ENCODE measurements around the gene ZEB2. TPM values are rescaled to one million over a fixed set of nuclear protein-coding genes. Genes with fewer than 3 reads are reported as not detected.
A peak's percentile ranks its signal among the peaks of the same experiment; 100 is the strongest.

ZEB2 gene
- total RNA-seq, 3 donors from 2014 or later, result 53.7 to 225 (median 83.2) TPM

DNA sequence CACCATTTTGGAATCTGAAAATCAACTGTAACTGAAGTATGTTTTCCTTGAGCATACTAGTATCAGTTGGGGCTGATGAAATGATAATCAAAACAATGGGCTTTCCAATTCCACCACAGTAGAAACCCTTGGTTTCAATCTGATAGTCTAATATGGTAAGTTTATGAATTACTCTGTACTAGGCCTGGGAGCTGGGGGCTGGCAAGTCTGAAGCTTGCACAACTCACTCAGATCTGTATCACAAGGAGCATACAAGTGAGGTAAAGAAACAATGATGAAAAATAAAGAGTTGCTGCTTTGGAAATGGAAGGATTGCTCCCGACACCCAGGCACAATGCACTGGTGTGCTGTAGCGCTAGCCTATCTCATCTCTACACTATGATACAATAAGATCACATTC is 19.4 kb downstream of the ZEB2 start:
- Histone ChIP-seq H3K4me1 (no peaks in the 10 kb centered on the region), H3K27me3 (no peaks in the 10 kb centered on the region), H3K36me3 (no peaks in the 10 kb centered on the region), H3K9me3 (no peaks in the 10 kb centered on the region), H3K4me3 (no peak overlapping the region), H3K27ac (peak overlapping the region in 1 of 2 donors; percentile 13)
- intact Hi-C loops (cut with DNase I; ENCODE audit: low total_unique reads), result no loop called here
- DNase-seq (ENCODE audit: low spot score in 2 of 2), result no peak
- TF ChIP-seq, protein P1, sequence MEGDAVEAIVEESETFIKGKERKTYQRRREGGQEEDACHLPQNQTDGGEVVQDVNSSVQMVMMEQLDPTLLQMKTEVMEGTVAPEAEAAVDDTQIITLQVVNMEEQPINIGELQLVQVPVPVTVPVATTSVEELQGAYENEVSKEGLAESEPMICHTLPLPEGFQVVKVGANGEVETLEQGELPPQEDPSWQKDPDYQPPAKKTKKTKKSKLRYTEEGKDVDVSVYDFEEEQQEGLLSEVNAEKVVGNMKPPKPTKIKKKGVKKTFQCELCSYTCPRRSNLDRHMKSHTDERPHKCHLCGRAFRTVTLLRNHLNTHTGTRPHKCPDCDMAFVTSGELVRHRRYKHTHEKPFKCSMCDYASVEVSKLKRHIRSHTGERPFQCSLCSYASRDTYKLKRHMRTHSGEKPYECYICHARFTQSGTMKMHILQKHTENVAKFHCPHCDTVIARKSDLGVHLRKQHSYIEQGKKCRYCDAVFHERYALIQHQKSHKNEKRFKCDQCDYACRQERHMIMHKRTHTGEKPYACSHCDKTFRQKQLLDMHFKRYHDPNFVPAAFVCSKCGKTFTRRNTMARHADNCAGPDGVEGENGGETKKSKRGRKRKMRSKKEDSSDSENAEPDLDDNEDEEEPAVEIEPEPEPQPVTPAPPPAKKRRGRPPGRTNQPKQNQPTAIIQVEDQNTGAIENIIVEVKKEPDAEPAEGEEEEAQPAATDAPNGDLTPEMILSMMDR (IDR thresholded peaks at IDR 0.05), result no peak
- TF ChIP-seq POLR2AphosphoS5 (IDR thresholded peaks at IDR 0.05), result no peak
- TF ChIP-seq POLR2A (IDR thresholded peaks at IDR 0.05), result no peak

DNA sequence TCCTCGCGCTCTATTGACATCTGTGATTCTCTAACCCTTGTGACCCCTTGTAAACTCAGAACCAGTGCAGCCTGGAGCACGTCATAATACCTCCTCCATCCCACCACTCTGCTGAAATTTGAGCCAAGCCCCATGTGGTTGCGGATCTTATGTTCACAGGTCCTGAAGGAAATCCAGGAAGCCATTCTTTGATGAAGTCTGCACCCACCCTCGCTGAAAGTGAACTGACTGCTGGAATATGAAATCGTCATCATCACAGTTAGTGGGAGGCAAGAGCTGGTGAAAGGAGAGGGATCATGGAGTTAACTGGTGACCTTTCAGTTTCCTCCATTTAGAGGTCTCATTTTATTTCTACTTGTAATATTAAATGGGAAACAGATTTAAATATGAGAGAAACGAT is 21.6 kb downstream of the ZEB2 start:
- no peak for TF ChIP-seq POLR2A (IDR thresholded peaks at IDR 0.05)
- no peak for TF ChIP-seq POLR2AphosphoS5 (IDR thresholded peaks at IDR 0.05)
- TF ChIP-seq, protein P1 (IDR thresholded peaks at IDR 0.05), result no peak
- Histone ChIP-seq H3K27me3 (no peaks in the 10 kb centered on the region), H3K27ac (no peak overlapping the region), H3K4me3 (no peak overlapping the region), H3K36me3 (no peaks in the 10 kb centered on the region), H3K9me3 (no peaks in the 10 kb centered on the region), H3K4me1 (no peaks in the 10 kb centered on the region)
- no peak for DNase-seq (ENCODE audit: low spot score in 2 of 2)
- intact Hi-C loops (cut with DNase I; ENCODE audit: low total_unique reads), result no loop called here

DNA sequence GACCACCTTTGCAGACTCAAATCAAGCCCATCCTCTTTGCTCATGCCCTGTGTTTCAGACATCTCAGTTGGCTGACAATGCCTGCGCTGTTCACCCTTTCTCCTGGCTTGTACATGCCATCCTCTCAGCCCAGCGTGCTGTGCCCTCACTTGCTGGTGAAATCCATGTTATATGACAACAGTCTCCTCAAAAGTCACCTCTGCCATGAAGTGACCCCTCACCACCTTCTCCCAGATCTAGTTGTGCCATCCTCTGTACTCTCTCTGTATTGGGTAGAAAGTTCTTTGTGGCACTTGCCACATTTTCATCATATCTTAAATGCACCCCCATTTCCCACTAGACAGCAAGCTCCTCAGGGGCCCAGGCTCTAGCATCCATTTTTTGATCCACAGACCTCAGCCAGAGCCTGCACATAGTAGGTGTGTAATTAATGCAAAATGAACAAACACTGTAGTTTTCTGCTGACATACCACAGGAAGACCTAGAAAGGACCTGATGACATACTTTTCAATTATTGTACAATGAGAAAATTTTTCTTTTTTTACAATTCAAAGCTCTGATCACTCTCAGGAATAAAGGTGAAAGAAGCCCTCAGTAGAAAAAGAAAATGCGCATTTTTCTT is 22.8 kb downstream of the ZEB2 start:
- intact Hi-C loops (cut with DNase I; ENCODE audit: low total_unique reads), result no loop called here
- Histone ChIP-seq H3K4me3 (no peak overlapping the region), H3K27me3 (no peaks in the 10 kb centered on the region), H3K36me3 (no peaks in the 10 kb centered on the region), H3K9me3 (no peaks in the 10 kb centered on the region), H3K4me1 (no peaks in the 10 kb centered on the region), H3K27ac (peak overlapping the region in 1 of 2 donors; percentile 27)
- DNase-seq (ENCODE audit: low spot score in 2 of 2), result no peak
- TF ChIP-seq POLR2AphosphoS5 (IDR thresholded peaks at IDR 0.05), result no peak
- TF ChIP-seq, protein P1 (IDR thresholded peaks at IDR 0.05), result no peak
- no peak for TF ChIP-seq POLR2A (IDR thresholded peaks at IDR 0.05)

DNA sequence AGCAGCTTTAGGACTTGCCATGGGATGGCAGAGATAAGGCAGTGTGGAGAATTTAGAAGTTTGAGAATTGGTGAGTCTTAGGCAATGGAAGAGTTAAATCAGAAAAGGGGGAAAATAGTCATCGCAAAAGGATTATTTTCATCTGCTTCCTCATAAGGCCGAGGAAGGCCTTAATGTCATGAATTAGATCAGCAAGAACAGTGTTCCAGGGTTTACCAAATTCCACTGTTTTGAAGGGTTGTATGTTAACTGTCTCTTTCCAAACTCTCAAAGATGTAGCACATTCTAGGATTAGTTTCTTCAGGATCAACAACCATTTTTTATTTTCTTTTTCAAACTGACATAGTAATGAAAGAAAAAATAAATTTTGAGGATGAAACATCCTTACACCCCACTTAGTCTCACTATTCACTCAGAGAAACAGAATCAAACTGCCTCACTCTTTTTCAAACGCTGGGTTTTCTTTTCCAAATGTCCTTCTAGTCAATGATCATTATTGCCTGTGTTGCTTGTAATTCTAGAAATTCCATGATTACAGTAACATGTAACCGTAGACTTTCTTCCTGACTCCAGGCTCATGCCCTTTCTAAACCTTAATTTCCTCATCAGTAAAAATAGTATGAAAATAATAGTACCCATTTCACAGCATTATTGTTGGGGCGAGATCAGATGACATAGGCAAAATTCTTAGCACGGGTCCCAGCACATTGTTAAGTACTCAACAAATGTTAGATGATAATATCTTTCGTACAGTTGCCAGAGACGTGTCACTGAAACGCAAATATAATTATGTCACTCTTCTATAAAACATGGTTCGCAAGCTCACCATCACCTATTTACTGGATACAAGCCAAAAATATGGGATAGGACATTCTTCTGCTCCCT is 23.6 kb downstream of the ZEB2 start:
- Histone ChIP-seq H3K4me1 (no peaks in the 10 kb centered on the region), H3K27ac (peak overlapping the region in 1 of 2 donors; percentile 52), H3K27me3 (no peaks in the 10 kb centered on the region), H3K4me3 (no peak overlapping the region), H3K9me3 (no peaks in the 10 kb centered on the region), H3K36me3 (no peaks in the 10 kb centered on the region)
- DNase-seq (ENCODE audit: low spot score in 2 of 2), result no peak
- intact Hi-C loops (cut with DNase I; ENCODE audit: low total_unique reads), result no loop called here
- TF ChIP-seq POLR2A (IDR thresholded peaks at IDR 0.05) (no peak), POLR2AphosphoS5 (IDR thresholded peaks at IDR 0.05) (no peak)
- TF ChIP-seq, protein P1 (IDR thresholded peaks at IDR 0.05), result no peak

Measured in breast epithelium (tissue), 4 donors.